ENCODE results near the gene MIB2.

- TF ChIP-seq CTCF (IDR thresholded peaks at IDR 0.05; ENCODE audit: poor library complexity, severe bottlenecking): no peak
- TF ChIP-seq POLR2AphosphoS5 (IDR thresholded peaks at IDR 0.05): no peak
- TF ChIP-seq MXI1 (conservative IDR thresholded peaks at IDR 0.05; ENCODE audit: poor library complexity, severe bottlenecking): no peak
- TF ChIP-seq EP300 (conservative IDR thresholded peaks at IDR 0.05; ENCODE audit: poor library complexity, severe bottlenecking): no peak
- TF ChIP-seq, protein P1, sequence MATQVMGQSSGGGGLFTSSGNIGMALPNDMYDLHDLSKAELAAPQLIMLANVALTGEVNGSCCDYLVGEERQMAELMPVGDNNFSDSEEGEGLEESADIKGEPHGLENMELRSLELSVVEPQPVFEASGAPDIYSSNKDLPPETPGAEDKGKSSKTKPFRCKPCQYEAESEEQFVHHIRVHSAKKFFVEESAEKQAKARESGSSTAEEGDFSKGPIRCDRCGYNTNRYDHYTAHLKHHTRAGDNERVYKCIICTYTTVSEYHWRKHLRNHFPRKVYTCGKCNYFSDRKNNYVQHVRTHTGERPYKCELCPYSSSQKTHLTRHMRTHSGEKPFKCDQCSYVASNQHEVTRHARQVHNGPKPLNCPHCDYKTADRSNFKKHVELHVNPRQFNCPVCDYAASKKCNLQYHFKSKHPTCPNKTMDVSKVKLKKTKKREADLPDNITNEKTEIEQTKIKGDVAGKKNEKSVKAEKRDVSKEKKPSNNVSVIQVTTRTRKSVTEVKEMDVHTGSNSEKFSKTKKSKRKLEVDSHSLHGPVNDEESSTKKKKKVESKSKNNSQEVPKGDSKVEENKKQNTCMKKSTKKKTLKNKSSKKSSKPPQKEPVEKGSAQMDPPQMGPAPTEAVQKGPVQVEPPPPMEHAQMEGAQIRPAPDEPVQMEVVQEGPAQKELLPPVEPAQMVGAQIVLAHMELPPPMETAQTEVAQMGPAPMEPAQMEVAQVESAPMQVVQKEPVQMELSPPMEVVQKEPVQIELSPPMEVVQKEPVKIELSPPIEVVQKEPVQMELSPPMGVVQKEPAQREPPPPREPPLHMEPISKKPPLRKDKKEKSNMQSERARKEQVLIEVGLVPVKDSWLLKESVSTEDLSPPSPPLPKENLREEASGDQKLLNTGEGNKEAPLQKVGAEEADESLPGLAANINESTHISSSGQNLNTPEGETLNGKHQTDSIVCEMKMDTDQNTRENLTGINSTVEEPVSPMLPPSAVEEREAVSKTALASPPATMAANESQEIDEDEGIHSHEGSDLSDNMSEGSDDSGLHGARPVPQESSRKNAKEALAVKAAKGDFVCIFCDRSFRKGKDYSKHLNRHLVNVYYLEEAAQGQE (IDR thresholded peaks at IDR 0.05; ENCODE audit: borderline replicate concordance): no peak
- no peak for TF ChIP-seq EZH2 (IDR thresholded peaks at IDR 0.05; ENCODE audit: borderline replicate concordance, insufficient read depth, low read length, poor library complexity, severe bottlenecking)
- TF ChIP-seq RAD21 (conservative IDR thresholded peaks at IDR 0.05): no peak
- no peak for TF ChIP-seq TAF1 (IDR thresholded peaks at IDR 0.05; ENCODE audit: low read depth)
- TF ChIP-seq SMC3 (conservative IDR thresholded peaks at IDR 0.05; ENCODE audit: poor library complexity): no peak
Measured at GRCh38 chr1:1672181-1672965, 57.1 kb downstream of the MIB2 start.
